HEK293T (cell line): Measurements from ENCODE around the gene COPB2.

ENCODE experiments used
- ARNT ChIP-seq: fragments of 450-650 bp; IDR thresholded peaks from 2 replicates; pipeline ENCODE4 v1.6.1; 2017; ENCODE audit warnings: mild to moderate bottlenecking
- BHLHE40 ChIP-seq: fragments of 450-650 bp; IDR thresholded peaks from 2 replicates; pipeline ENCODE4 v1.6.1; 2016; ENCODE audit warnings: mild to moderate bottlenecking, moderate library complexity, borderline replicate concordance
- ELF4 ChIP-seq: fragments of 450-650 bp; IDR thresholded peaks from 2 replicates; pipeline ENCODE4 v1.6.1; 2017; ENCODE audit warnings: antibody characterized with exemption
- FOXA1 ChIP-seq: fragments of 450-650 bp; IDR thresholded peaks from 2 replicates; pipeline ENCODE4 v1.6.1; 2016; ENCODE audit warnings: mild to moderate bottlenecking
- FOXK2 ChIP-seq: fragments of 450-650 bp; IDR thresholded peaks from 2 replicates; pipeline ENCODE4 v1.6.1; 2016; ENCODE audit warnings: mild to moderate bottlenecking
- FOXM1 ChIP-seq: fragments of 450-650 bp; IDR thresholded peaks from 2 replicates; pipeline ENCODE4 v1.6.1; 2017; ENCODE audit warnings: mild to moderate bottlenecking, borderline replicate concordance
- HDGF ChIP-seq: fragments of 450-650 bp; IDR thresholded peaks from 2 replicates; pipeline ENCODE4 v1.6.1; 2017; ENCODE audit warnings: antibody characterized with exemption, borderline replicate concordance
- NFRKB ChIP-seq: fragments of 450-650 bp; IDR thresholded peaks from 2 replicates; pipeline ENCODE4 v1.6.1; 2016; ENCODE audit warnings: mild to moderate bottlenecking, moderate library complexity
- SP1 ChIP-seq: fragments of 450-650 bp; IDR thresholded peaks from 2 replicates; pipeline ENCODE4 v1.6.1; 2017
- SUZ12 ChIP-seq: fragments of 450-650 bp; IDR thresholded peaks from 2 replicates; pipeline ENCODE4 v1.6.1; 2016; ENCODE audit warnings: mild to moderate bottlenecking
- TARDBP ChIP-seq: fragments of 450-650 bp; IDR thresholded peaks from 2 replicates; pipeline ENCODE4 v1.6.1; 2016
- ZNF384 ChIP-seq: fragments of 450-650 bp; IDR thresholded peaks from 2 replicates; pipeline ENCODE4 v1.6.1; 2016
- TF ChIP-seq, protein P1 (sequence below): fragments of 450-650 bp; IDR thresholded peaks from 2 replicates; pipeline ENCODE4 v1.6.1; 2016

DNA sequence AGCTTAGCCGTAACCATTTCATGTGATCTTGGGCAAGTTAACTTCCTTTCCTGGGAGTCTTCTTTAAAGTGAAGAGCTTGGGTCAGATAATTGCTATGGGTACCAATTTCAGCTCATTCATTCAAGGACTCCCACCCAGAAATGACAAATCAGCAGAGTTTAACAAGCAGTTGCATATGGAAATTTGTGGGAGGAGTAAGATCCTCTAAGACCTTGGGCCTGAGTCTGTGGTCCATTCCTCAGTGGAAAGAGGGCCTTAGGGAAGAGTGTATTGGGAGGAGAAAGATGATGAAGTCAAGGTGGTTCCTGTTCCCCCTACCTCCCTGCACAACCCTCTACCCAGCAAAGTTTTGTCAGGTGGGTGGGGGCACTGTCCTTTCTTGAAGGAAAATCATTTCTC is 44.8 kb upstream of the COPB2 start:
- no peak for TF ChIP-seq FOXM1
- no peak for TF ChIP-seq ARNT
- no peak for TF ChIP-seq FOXA1
- no peak for TF ChIP-seq NFRKB
- TF ChIP-seq SP1, result no peak
- no peak for TF ChIP-seq HDGF
- no peak for TF ChIP-seq ZNF384
- no peak for TF ChIP-seq FOXK2
- TF ChIP-seq BHLHE40, result no peak
- TF ChIP-seq SUZ12, result no peak
- TF ChIP-seq ELF4, result no peak
- TF ChIP-seq TARDBP, result no peak
- TF ChIP-seq, protein P1, sequence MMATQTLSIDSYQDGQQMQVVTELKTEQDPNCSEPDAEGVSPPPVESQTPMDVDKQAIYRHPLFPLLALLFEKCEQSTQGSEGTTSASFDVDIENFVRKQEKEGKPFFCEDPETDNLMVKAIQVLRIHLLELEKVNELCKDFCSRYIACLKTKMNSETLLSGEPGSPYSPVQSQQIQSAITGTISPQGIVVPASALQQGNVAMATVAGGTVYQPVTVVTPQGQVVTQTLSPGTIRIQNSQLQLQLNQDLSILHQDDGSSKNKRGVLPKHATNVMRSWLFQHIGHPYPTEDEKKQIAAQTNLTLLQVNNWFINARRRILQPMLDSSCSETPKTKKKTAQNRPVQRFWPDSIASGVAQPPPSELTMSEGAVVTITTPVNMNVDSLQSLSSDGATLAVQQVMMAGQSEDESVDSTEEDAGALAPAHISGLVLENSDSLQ, result no peak
